Measurements from ENCODE around the gene TTN. TPM values are rescaled to one million over a fixed set of nuclear protein-coding genes. Genes with fewer than 3 reads are reported as not detected.
A peak's percentile ranks its signal among the peaks of the same experiment; 100 is the strongest.

TTN gene
- total and polyA plus RNA-seq, 8 donors = 1.4 to 27.5 (median 2.2) TPM

DNA sequence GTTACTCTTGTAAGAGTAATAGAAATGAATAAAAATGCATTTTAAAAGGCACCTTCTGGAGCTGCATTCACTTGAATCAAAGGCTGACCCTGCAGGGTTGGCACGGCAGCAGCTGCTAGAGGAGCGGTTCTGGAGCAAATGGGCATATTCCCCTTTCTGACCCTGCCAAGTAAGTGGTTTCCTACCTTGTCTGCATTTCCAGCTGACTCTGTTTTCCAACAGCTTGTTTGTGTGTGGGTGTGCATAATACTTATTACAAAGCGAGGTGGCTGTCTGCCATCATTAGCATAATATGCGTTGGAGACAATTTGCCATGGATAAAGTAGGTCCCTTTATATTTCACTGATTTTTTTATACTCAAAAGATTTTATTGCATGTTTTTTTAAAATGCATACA lies 21.3 kb upstream of the TTN start:
- intact Hi-C loops (cut with DNase I) = no loop called here
- Histone ChIP-seq H3K27me3 (no peaks in the 10 kb centered on the region), H3K4me1 (no peaks in the 10 kb centered on the region), H3K4me3 (no peak overlapping the region), H3K9me3 (no peaks in the 10 kb centered on the region), H3K27ac (no peak overlapping the region), H3K36me3 (no peaks in the 10 kb centered on the region)
- no peak for DNase-seq
- no peak for ATAC-seq
- no peak for TF ChIP-seq CTCF (IDR thresholded peaks at IDR 0.05)

GRCh38 chr2:178827739-178828485 lies 20.7 kb upstream of the TTN start:
- peak; percentile 14 for ATAC-seq
- DNase-seq = no peak
- intact Hi-C loops (cut with DNase I) = no loop called here
- no peak overlapping the region for H3K27ac ChIP-seq
- H3K4me1 ChIP-seq = no peaks in the 10 kb centered on the region
- H3K36me3 ChIP-seq = no peaks in the 10 kb centered on the region
- no peaks in the 10 kb centered on the region for H3K9me3 ChIP-seq
- no peaks in the 10 kb centered on the region for H3K27me3 ChIP-seq
- TF ChIP-seq CTCF (IDR thresholded peaks at IDR 0.05) = no peak
- no peak overlapping the region for H3K4me3 ChIP-seq

DNA sequence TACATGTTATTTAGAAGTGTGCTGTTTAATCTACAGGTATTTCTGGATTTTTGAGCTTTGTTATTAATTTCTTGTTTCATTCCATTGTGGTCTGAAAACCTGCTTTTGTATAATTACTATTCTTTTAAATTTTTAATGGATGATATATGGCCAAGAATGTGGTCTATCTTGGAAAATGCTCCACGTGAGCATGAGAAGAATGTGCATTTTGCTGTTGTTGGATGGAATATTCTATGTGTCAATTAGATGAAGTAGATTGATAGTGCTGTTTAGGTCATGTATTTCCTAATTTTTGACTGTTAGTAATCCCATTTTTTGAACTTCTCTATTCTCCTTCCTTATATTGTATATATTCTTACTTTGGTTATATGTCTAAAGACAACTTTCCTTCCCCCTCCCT lies 19.9 kb upstream of the TTN start:
- no peak for DNase-seq
- intact Hi-C loops (cut with DNase I) = no loop called here
- no peaks in the 10 kb centered on the region for H3K9me3 ChIP-seq
- H3K36me3 ChIP-seq = no peaks in the 10 kb centered on the region
- no peak for ATAC-seq
- H3K4me1 ChIP-seq = no peaks in the 10 kb centered on the region
- H3K27me3 ChIP-seq = no peaks in the 10 kb centered on the region
- no peak for TF ChIP-seq CTCF (IDR thresholded peaks at IDR 0.05)
- no peak overlapping the region for H3K4me3 ChIP-seq
- H3K27ac ChIP-seq = no peak overlapping the region

GRCh38 chr2:178825183-178825582 lies 18.0 kb upstream of the TTN start:
- Histone ChIP-seq H3K36me3 (no peaks in the 10 kb centered on the region), H3K4me1 (no peaks in the 10 kb centered on the region), H3K9me3 (no peaks in the 10 kb centered on the region), H3K27me3 (no peaks in the 10 kb centered on the region), H3K27ac (no peak overlapping the region), H3K4me3 (no peak overlapping the region)
- ATAC-seq = no peak
- no peak for TF ChIP-seq CTCF (IDR thresholded peaks at IDR 0.05)
- DNase-seq = no peak
- intact Hi-C loops (cut with DNase I) = no loop called here

DNA sequence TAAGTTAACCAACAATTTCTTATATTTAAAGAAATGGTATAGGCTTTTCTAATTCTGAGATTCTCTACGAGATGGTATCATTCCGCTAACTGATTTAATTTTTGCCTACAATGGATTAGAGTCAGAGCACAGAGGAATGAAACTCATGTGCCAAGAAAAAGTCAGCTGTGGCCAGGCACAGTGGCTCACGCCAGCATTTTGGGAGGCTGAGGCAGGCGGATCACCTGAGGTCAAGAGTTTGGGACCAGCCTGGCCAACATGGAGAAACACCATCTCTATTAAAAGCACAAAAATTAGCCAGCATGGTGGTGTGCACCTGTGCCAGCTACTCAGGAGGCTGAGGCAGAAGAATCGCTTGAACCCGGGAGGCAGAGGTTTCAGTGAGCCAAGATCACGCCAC lies 17.0 kb upstream of the TTN start:
- H3K4me3 ChIP-seq = no peak overlapping the region
- intact Hi-C loops (cut with DNase I) = no loop called here
- DNase-seq (no peak), ATAC-seq (no peak)
- H3K9me3 ChIP-seq = no peaks in the 10 kb centered on the region
- no peaks in the 10 kb centered on the region for H3K36me3 ChIP-seq
- TF ChIP-seq CTCF (IDR thresholded peaks at IDR 0.05) = no peak
- H3K27ac ChIP-seq = no peak overlapping the region
- H3K4me1 ChIP-seq = no peaks in the 10 kb centered on the region
- H3K27me3 ChIP-seq = no peaks in the 10 kb centered on the region

Data from left lung (tissue), 10 donors.